SK-N-MC (cell line): ENCODE results near the gene ZNF483.

ENCODE experiments used
- EZH2 ChIP-seq: fragments of 200-600 bp; sonication (generic); IDR thresholded peaks from one replicate; pipeline ENCODE4 v1.6.1; 2017; ENCODE audit warnings: antibody characterized with exemption
- FOXP2 ChIP-seq: optimal IDR thresholded peaks from 2 replicates; pipeline ENCODE3; 2011; ENCODE audit warnings: mild to moderate bottlenecking, moderate library complexity; ENCODE audit not compliant: insufficient read depth; ENCODE audit errors: extremely low read length, control extremely low read depth
- POLR2AphosphoS5 ChIP-seq: IDR thresholded peaks from 2 replicates; pipeline ENCODE4 v1.6.1; 2012; ENCODE audit warnings: mild to moderate bottlenecking, low read depth, low read length, borderline replicate concordance

GRCh38 chr9:111615928-111616327 is 90.9 kb downstream of the ZNF483 start:
- TF ChIP-seq POLR2AphosphoS5 (no peak), EZH2 (no peak), FOXP2 (no peak)
